Neuronal stem cell (in vitro differentiated cells): ENCODE results near the gene CDK5RAP3.

Experiments
- DNase-seq: peaks from one replicate; pipeline ENCODE4 v3.0.0-alpha.2; 2013; ENCODE audit warnings: low spot score
- H2AFZ ChIP-seq: one replicate; pipeline ENCODE4 v1.6.1; 2013; ENCODE audit warnings: mild to moderate bottlenecking, low read length, inconsistent platforms
- H2AK5ac ChIP-seq: 2 replicates; pipeline ENCODE4 v1.6.1; 2013; ENCODE audit warnings: low read depth, mild to moderate bottlenecking, inconsistent platforms, low read length, moderate library complexity, mixed read lengths
- H2BK120ac ChIP-seq: 2 replicates; pipeline ENCODE4 v1.6.1; 2013; ENCODE audit warnings: low read depth, mild to moderate bottlenecking, inconsistent platforms, low read length, moderate library complexity, mixed read lengths
- H2BK12ac ChIP-seq: one replicate; pipeline ENCODE4 v1.6.1; 2013; ENCODE audit warnings: low read length, inconsistent platforms
- H2BK15ac ChIP-seq: 2 replicates; pipeline ENCODE4 v1.6.1; 2013; ENCODE audit warnings: mild to moderate bottlenecking, low read length, inconsistent platforms, mixed read lengths
- H2BK5ac ChIP-seq: one replicate; pipeline ENCODE4 v1.6.1; 2013; ENCODE audit warnings: inconsistent platforms, mild to moderate bottlenecking, low read length, moderate library complexity
- H3K14ac ChIP-seq: one replicate; pipeline ENCODE4 v1.6.1; 2013; ENCODE audit warnings: low read length, inconsistent platforms
- H3K18ac ChIP-seq: 2 replicates; pipeline ENCODE4 v1.6.1; 2013; ENCODE audit warnings: low read length, inconsistent platforms
- H3K23ac ChIP-seq: 2 replicates; pipeline ENCODE4 v1.6.1; 2013; ENCODE audit warnings: low read depth, mild to moderate bottlenecking, mixed read lengths, low read length, inconsistent platforms; ENCODE audit not compliant: poor library complexity
- H3K27ac ChIP-seq: replicated peaks from 3 replicates; pipeline ENCODE4 v1.5.1; 2013; ENCODE audit warnings: low read length, inconsistent platforms
- H3K27me3 ChIP-seq, 3 experiments: 2 replicates each; pipeline ENCODE4 v1.6.1; 2013; ENCODE audit warnings: low read length in 3 of 3, mild to moderate bottlenecking in 2 of 3, inconsistent platforms in 1 of 3, low read depth in 1 of 3, mixed read lengths in 1 of 3, moderate library complexity in 1 of 3; ENCODE audit not compliant: control insufficient read depth in 3 of 3, insufficient read depth in 3 of 3
- H3K36me3 ChIP-seq, 2 donors: replicated peaks in 1 of 2; 2 replicates each; pipeline ENCODE4 v1.6.1; 2013; ENCODE audit warnings: low read length in 2 of 2; ENCODE audit not compliant: control insufficient read depth in 2 of 2, insufficient read depth in 2 of 2
- H3K4ac ChIP-seq: 2 replicates; pipeline ENCODE4 v1.6.1; 2013; ENCODE audit warnings: inconsistent platforms, mild to moderate bottlenecking, low read length, moderate library complexity
- H3K4me1 ChIP-seq, 2 donors: 1 replicate in 1 of 2; 2 replicates in 1 of 2; pipeline ENCODE4 v1.6.1; 2013; ENCODE audit warnings: low read length in 2 of 2, low read depth in 1 of 2; ENCODE audit not compliant: control insufficient read depth in 2 of 2, insufficient read depth in 1 of 2
- H3K4me2 ChIP-seq: one replicate; pipeline ENCODE4 v1.6.1; 2013; ENCODE audit warnings: mild to moderate bottlenecking, low read length, inconsistent platforms; ENCODE audit not compliant: insufficient read depth, poor library complexity, severe bottlenecking
- H3K4me3 ChIP-seq, 2 donors: 2 replicates each; pipeline ENCODE4 v1.5.1; 2013; ENCODE audit warnings: low read length in 2 of 2, mild to moderate bottlenecking in 2 of 2, inconsistent platforms in 1 of 2, moderate library complexity in 1 of 2
- H3K79me1 ChIP-seq: one replicate; pipeline ENCODE4 v1.6.1; 2013; ENCODE audit warnings: low read depth, mild to moderate bottlenecking, inconsistent platforms, low read length, moderate library complexity
- H3K9ac ChIP-seq: one replicate; pipeline ENCODE4 v1.6.1; 2013; ENCODE audit warnings: mild to moderate bottlenecking, low read depth, low read length, inconsistent platforms; ENCODE audit not compliant: poor library complexity
- H3K9me3 ChIP-seq, 2 donors: replicated peaks in 1 of 2; 2 replicates each; pipeline versions ENCODE3 to v1.6.1; 2013; ENCODE audit warnings: low read length in 2 of 2, mild to moderate bottlenecking in 2 of 2, inconsistent platforms in 1 of 2, low read depth in 1 of 2, mixed read lengths in 1 of 2, moderate library complexity in 1 of 2; ENCODE audit not compliant: control insufficient read depth in 2 of 2, insufficient read depth in 1 of 2
- H4K8ac ChIP-seq: one replicate; pipeline ENCODE4 v1.6.1; 2013; ENCODE audit warnings: low read depth, mild to moderate bottlenecking, inconsistent platforms, low read length, moderate library complexity
- H4K91ac ChIP-seq: one replicate; pipeline ENCODE4 v1.6.1; 2013; ENCODE audit warnings: low read length, low read depth, mild to moderate bottlenecking, inconsistent platforms; ENCODE audit not compliant: poor library complexity
- WGBS, 2 donors: extraction: QIAGEN DNeasy Blood & Tissue Kit; methylation state at CpG; one replicate each; pipeline ENCODE4 v1.1.7; 2013; ENCODE audit warnings: missing lambda C conversion rate in 2 of 2, mixed read lengths in 1 of 2; ENCODE audit not compliant: insufficient read length in 2 of 2, insufficient replicate concordance in 1 of 2; ENCODE audit errors: extremely low coverage in 2 of 2; 5-methylcytosine and 5-hydroxymethylcytosine counted together

Gene CDK5RAP3

DNA sequence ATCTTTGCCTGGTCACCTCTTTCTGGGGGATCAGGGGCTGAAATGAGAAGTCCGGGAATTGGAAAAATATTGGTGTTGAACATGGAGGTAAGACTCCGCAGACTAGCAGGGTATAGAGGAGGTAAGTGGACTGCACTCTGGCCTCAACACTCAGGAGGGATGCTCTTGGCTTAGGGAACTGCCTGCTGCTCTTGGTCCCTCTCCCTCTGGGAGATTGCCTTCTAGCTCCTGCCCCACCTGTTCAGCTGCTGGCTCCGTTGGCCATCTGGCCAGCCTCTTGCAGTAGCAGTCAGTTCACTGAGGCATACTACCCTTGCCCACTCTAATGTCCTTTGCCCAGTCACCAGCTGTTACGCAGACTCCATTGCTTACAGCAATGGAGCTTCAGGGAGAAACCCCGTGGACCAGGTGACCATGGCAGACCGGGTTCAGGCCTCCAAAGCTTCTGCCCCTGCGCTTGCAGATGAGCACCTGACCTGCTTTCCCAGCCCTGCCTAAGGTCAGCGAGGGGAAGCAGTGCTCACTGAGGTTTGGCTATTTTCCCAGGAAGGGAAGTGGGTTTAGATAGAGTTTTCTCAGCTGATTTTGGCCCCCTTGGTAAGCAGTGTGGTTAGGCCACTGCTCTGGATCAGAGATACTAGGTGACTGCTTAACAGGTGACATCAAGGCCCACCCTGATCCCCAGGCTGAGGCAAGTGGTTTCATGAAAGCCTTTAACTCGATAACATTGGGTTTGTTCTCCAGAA lies 11.9 kb downstream of the CDK5RAP3 start:
- H3K27me3 ChIP-seq, result no peaks in the 10 kb centered on the region
- H3K4me1 ChIP-seq, result peaks cover 21 to 22% of the 10 kb centered on the region in 2 donors
- H2BK12ac ChIP-seq, result no peak overlapping the region
- H2AFZ ChIP-seq, result no peak overlapping the region
- no peak overlapping the region for H3K4me3 ChIP-seq
- no peak overlapping the region for H2BK15ac ChIP-seq
- no peak overlapping the region for H3K18ac ChIP-seq
- no peak overlapping the region for H2BK120ac ChIP-seq
- H4K91ac ChIP-seq, result no peak overlapping the region
- no peak for DNase-seq
- H3K4ac ChIP-seq, result no peak overlapping the region
- H3K9me3 ChIP-seq, result no peaks in the 10 kb centered on the region
- no peak overlapping the region for H3K4me2 ChIP-seq
- H3K79me1 ChIP-seq, result no peaks in the 10 kb centered on the region
- H3K14ac ChIP-seq, result no peak overlapping the region
- no peak overlapping the region for H4K8ac ChIP-seq
- H3K36me3 ChIP-seq, result peaks cover 42 to 70% of the 10 kb centered on the region in 2 donors
- H2BK5ac ChIP-seq, result no peak overlapping the region
- H3K27ac ChIP-seq, result no peak overlapping the region
- no CpG with 5 or more reads among the region's 9 CpGs for WGBS, 2 donors
- H3K9ac ChIP-seq, result no peak overlapping the region
- peak overlapping the region; percentile 8 for H3K23ac ChIP-seq
- no peak overlapping the region for H2AK5ac ChIP-seq

DNA sequence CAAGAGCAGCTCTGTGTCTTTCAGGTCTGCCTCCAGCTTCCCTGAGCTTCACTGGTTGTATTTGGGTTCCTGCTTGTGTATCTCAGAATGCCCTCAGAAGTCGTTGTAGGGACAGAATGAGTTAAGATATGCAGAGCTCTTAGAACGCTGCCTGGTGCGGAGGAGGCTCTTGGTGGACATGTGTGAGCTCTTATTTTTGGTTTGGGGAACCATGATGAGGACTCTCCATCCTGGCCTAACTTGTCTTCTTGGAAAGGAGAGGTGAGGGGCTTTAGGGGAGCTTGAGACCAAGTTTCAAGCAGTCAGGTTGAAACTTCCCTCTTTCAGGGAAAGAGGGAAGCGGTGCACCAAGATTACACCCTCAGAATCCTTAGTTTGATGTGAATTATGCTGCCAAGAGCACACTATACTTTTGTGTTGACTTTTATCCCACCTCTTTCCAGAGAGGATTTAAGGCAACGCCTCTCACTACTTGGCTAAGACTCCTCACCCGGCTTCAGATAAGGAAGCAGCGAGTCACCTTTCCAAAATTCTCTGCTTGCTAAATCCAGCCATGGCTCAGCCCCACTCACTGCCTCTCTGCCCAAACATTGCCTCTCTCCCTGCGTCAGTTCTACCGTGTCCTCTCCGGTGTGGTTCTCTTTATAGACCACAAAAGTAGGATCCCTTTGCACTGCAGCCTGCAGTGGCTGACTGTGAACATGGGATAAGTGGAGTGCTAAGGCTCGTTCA lies 12.7 kb downstream of the CDK5RAP3 start:
- Histone ChIP-seq H4K8ac (no peak overlapping the region), H2BK120ac (no peak overlapping the region), H3K27ac (peak overlapping the region; percentile 8), H4K91ac (no peak overlapping the region), H3K79me1 (no peaks in the 10 kb centered on the region), H2BK5ac (no peak overlapping the region), H3K4me3 (no peak overlapping the region), H3K4ac (no peak overlapping the region), H2AFZ (no peak overlapping the region), H2BK12ac (peak overlapping the region; percentile 74), H2AK5ac (peak overlapping the region; percentile 72), H3K27me3 (no peaks in the 10 kb centered on the region), H3K18ac (peak overlapping the region; percentile 40), H3K9me3 (no peaks in the 10 kb centered on the region), H2BK15ac (no peak overlapping the region), H3K36me3 (peaks cover 41 to 65% of the 10 kb centered on the region in 2 donors), H3K14ac (no peak overlapping the region), H3K4me1 (peaks cover 23 to 24% of the 10 kb centered on the region in 2 donors), H3K23ac (no peak overlapping the region), H3K9ac (peak overlapping the region; percentile 52), H3K4me2 (no peak overlapping the region)
- DNase-seq, result no peak
- WGBS, 2 donors, result no CpG with 5 or more reads among the region's 11 CpGs

- Histone ChIP-seq H3K9me3 (no peaks in the 10 kb centered on the region), H3K27ac (peak overlapping the region; percentile 88), H3K9ac (no peak overlapping the region), H2BK12ac (no peak overlapping the region), H3K14ac (no peak overlapping the region), H3K79me1 (no peaks in the 10 kb centered on the region), H2AK5ac (peak overlapping the region; percentile 17), H2BK5ac (no peak overlapping the region), H3K4me2 (no peak overlapping the region), H3K4me3 (no peak overlapping the region), H3K4me1 (peaks cover 39 to 43% of the 10 kb centered on the region in 2 donors), H3K23ac (no peak overlapping the region), H2AFZ (no peak overlapping the region), H2BK120ac (no peak overlapping the region), H3K4ac (no peak overlapping the region), H2BK15ac (no peak overlapping the region), H3K27me3 (no peaks in the 10 kb centered on the region), H3K18ac (peak overlapping the region; percentile 31), H4K8ac (no peak overlapping the region), H3K36me3 (peaks cover 23 to 36% of the 10 kb centered on the region in 2 donors), H4K91ac (no peak overlapping the region)
- no peak for DNase-seq
- no CpG with 5 or more reads among the region's 5 CpGs for WGBS, 2 donors
Measured at GRCh38 chr17:47986520-47986919, 15.6 kb downstream of the CDK5RAP3 start.

DNA sequence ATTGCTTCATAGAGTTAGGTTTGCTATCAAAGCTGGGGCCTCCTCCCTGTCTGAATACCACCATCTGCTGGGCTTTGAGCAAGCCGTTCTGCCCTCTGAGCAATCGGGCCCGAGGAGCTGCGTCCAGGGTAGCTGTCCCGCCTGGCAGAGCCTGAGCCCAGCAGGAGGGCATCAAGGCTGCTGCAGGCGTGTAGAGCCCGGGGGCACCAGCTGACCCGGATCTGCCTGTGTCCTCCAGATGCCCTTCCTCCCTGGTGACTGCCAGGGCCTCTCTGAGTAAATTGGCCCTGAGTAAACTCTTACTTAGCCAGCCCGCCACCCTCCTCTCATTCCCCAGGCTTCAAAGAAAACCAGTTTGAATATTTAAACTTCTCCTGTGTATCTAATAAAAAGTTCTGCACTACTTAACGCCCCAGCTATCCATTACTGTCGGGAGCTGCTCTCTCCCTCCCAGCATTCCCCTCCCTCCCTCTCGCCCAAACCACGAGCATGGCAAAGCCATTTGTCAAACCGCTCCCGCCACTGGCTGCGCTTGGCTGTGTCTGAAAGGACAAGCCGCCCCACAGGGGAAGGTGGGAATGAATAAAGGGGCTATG lies 16.4 kb downstream of the CDK5RAP3 start:
- no peak overlapping the region for H2BK120ac ChIP-seq
- H2BK5ac ChIP-seq, result peak overlapping the region; percentile 91
- no peaks in the 10 kb centered on the region for H3K79me1 ChIP-seq
- no peak overlapping the region for H3K14ac ChIP-seq
- peak overlapping the region; percentile 94 for H4K91ac ChIP-seq
- H3K23ac ChIP-seq, result peak overlapping the region; percentile 31
- H3K4me1 ChIP-seq, result peaks cover 44 to 50% of the 10 kb centered on the region in 2 donors
- H2AK5ac ChIP-seq, result peak overlapping the region; percentile 93
- H4K8ac ChIP-seq, result no peak overlapping the region
- H3K4me3 ChIP-seq, result no peak overlapping the region
- DNase-seq, result peak; percentile 54
- peak overlapping the region; percentile 98 for H2BK12ac ChIP-seq
- no peak overlapping the region for H2AFZ ChIP-seq
- H3K4ac ChIP-seq, result peak overlapping the region; percentile 95
- H3K27me3 ChIP-seq, result no peaks in the 10 kb centered on the region
- WGBS, 2 donors, result no CpG with 5 or more reads among the region's 17 CpGs
- H3K27ac ChIP-seq, result peak overlapping the region; percentile 88
- H3K9me3 ChIP-seq, result no peaks in the 10 kb centered on the region
- H3K36me3 ChIP-seq, result peaks cover 16 to 28% of the 10 kb centered on the region in 2 donors
- peak overlapping the region; percentile 44 for H2BK15ac ChIP-seq
- peak overlapping the region; percentile 97 for H3K18ac ChIP-seq
- H3K4me2 ChIP-seq, result no peak overlapping the region
- H3K9ac ChIP-seq, result no peak overlapping the region
